NB4 (cell line): ENCODE results near the gene GNB1L.

Experiments used
- CTCF ChIP-seq: IDR thresholded peaks from one replicate; pipeline ENCODE4 v1.5.1; 2012; ENCODE audit warnings: low read depth, low read length
- POLR2A ChIP-seq: IDR thresholded peaks from 2 replicates; pipeline ENCODE4 v1.6.1; 2011; ENCODE audit warnings: mild to moderate bottlenecking; ENCODE audit not compliant: insufficient read length; ENCODE audit errors: extremely low read depth

- TF ChIP-seq POLR2A (no peak), CTCF (no peak)
These were observed 41.8 kb downstream of the GNB1L start for GRCh38 chr22:19812910-19813309.
